Measurements from ENCODE around the gene PRMT2.
"Not testable (repeated sequence)": the region's sequence is repeated elsewhere in the genome, so short reads cannot be mapped to it uniquely, and the experiment has no call there.

- not testable (repeated sequence) for TF ChIP-seq POLR2AphosphoS5 (IDR thresholded peaks at IDR 0.05; ENCODE audit: borderline replicate concordance, low read depth, low read length); EZH2 (IDR thresholded peaks at IDR 0.05); FOXP2 (optimal IDR thresholded peaks at IDR 0.05; ENCODE audit: control extremely low read depth, extremely low read length, insufficient read depth)
Measured at GRCh38 chr21:46699104-46699503, 63.6 kb downstream of the PRMT2 start.

Measured in SK-N-MC (cell line).